Measurements from ENCODE around the gene SARS1. TPM values are rescaled to one million over a fixed set of nuclear protein-coding genes. Genes with fewer than 3 reads are reported as not detected.

SARS1 gene
- total RNA-seq, 1 experiment from 2014 or later: 158 TPM

DNA sequence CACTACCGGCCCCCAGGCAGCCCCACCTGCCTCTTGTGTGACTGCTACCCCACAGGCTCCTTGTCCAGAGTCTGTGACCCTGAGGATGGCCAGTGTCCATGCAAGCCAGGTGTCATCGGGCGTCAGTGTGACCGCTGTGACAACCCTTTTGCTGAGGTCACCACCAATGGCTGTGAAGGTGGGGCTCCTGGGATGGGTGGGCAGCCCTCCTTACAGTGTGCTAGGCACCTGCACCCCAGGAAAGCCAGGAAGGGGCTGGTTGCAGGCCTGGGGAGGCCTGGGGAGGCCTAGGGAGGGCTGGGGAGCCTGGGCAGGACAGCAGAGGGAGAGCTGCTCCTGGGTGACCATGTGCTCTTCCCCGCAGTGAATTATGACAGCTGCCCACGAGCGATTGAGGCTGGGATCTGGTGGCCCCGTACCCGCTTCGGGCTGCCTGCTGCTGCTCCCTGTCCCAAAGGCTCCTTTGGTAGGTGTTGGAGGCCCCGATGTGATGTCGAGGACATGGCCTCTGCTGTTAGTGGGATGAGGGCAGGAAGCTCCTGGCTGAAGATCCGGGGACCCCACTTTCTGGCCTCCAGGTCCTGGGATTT is 52.1 kb downstream of the SARS1 start:
- ATAC-seq (no peak), DNase-seq (no peak)
- Histone ChIP-seq H3K27ac (ENCODE audit: low read length) (no peak overlapping the region), H3K4me2 (ENCODE audit: low read length) (no peak overlapping the region), H3K4me1 (ENCODE audit: insufficient read depth, low read length) (peaks cover 10% of the 10 kb centered on the region), H3K27me3 (ENCODE audit: low read length) (no peaks in the 10 kb centered on the region), H3K9ac (ENCODE audit: low read length) (no peak overlapping the region), H3K4me3 (ENCODE audit: low read length) (no peak overlapping the region), H2AFZ (ENCODE audit: low read length) (no peak overlapping the region), H3F3A (ENCODE audit: low read length, unreplicated experiment) (no peaks in the 10 kb centered on the region), H3K36me3 (ENCODE audit: low read depth, low read length) (no peaks in the 10 kb centered on the region), H4K20me1 (ENCODE audit: low read length) (no peaks in the 10 kb centered on the region), H3K9me3 (ENCODE audit: low read length) (no peaks in the 10 kb centered on the region), H3K9me2 (replicated peaks; ENCODE audit: low read length) (no peaks in the 10 kb centered on the region), H3K79me2 (ENCODE audit: low read length) (no peaks in the 10 kb centered on the region)
- intact Hi-C loops (cut with micrococcal nuclease): no loop called here
- ChIA-PET CTCF (no interaction called here), POLR2A (ENCODE audit: unreplicated experiment) (no interaction called here)
- BruUV-seq (replicated peaks): no TSS peak
- TF ChIP-seq EZH2 (IDR thresholded peaks at IDR 0.05; ENCODE audit: low read length, unreplicated experiment) (no peak), CTCF (conservative IDR thresholded peaks at IDR 0.05; ENCODE audit: low read depth, low read length) (no peak), EZH2phosphoT487 (IDR thresholded peaks at IDR 0.05; ENCODE audit: borderline replicate concordance, low read length) (no peak)

- Histone ChIP-seq H3K4me2 (ENCODE audit: low read length) (peak overlapping the region; percentile 11; the same call in 1 of the 2 replicates), H3K9me2 (replicated peaks; ENCODE audit: low read length) (no peaks in the 10 kb centered on the region), H3K27ac (ENCODE audit: low read length) (peak overlapping the region; percentile 48), H3K27me3 (ENCODE audit: low read length) (no peaks in the 10 kb centered on the region), H3K4me1 (ENCODE audit: insufficient read depth, low read length) (peaks cover 10% of the 10 kb centered on the region), H2AFZ (ENCODE audit: low read length) (0 out of 2 replicates have a peak overlapping the region, but pooled peaks have one; percentile 14), H3K79me2 (ENCODE audit: low read length) (no peaks in the 10 kb centered on the region), H3K4me3 (ENCODE audit: low read length) (no peak overlapping the region), H3K9me3 (ENCODE audit: low read length) (no peaks in the 10 kb centered on the region), H3K9ac (ENCODE audit: low read length) (no peak overlapping the region), H4K20me1 (ENCODE audit: low read length) (no peaks in the 10 kb centered on the region), H3K36me3 (ENCODE audit: low read depth, low read length) (no peaks in the 10 kb centered on the region), H3F3A (ENCODE audit: low read length, unreplicated experiment) (no peaks in the 10 kb centered on the region)
- POLR2A ChIA-PET (ENCODE audit: unreplicated experiment): no interaction called here
- TF ChIP-seq EZH2phosphoT487 (IDR thresholded peaks at IDR 0.05; ENCODE audit: borderline replicate concordance, low read length) (no peak), CTCF (conservative IDR thresholded peaks at IDR 0.05; ENCODE audit: low read depth, low read length) (no peak), EZH2 (IDR thresholded peaks at IDR 0.05; ENCODE audit: low read length, unreplicated experiment) (no peak)
- DNase-seq (peak; percentile 85), ATAC-seq (peak; percentile 21)
- intact Hi-C loops (cut with micrococcal nuclease): no loop called here
- CTCF ChIA-PET: no interaction called here
- no TSS peak for BruUV-seq (replicated peaks)
These were observed 53.2 kb downstream of the SARS1 start for GRCh38 chr1:109266965-109267364.

DNA sequence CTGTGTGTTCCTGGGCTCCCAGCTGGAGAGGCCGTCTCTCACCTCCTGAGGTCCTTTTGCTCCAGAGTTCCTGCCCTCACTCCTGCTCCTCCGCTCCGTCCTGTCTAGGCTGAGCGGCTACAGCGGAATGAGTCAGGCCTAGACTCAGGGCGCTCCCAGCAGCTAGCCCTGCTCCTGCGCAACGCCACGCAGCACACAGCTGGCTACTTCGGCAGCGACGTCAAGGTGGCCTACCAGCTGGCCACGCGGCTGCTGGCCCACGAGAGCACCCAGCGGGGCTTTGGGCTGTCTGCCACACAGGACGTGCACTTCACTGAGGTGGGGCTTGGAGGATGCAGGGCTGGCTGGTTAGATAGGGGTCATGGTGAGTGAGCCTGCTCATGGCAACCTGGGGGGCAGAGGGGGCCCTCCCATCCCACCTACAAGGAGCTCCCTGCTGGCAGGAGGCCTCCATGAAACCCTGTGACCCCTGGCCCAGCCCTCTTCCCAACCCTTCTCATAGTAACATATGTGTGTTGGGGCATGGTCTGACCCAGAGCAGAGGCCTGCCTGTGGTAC is 54.1 kb downstream of the SARS1 start:
- Histone ChIP-seq H3K36me3 (ENCODE audit: low read depth, low read length) (no peaks in the 10 kb centered on the region), H2AFZ (ENCODE audit: low read length) (no peak overlapping the region), H3K4me1 (ENCODE audit: insufficient read depth, low read length) (peaks cover 11% of the 10 kb centered on the region), H3F3A (ENCODE audit: low read length, unreplicated experiment) (no peaks in the 10 kb centered on the region), H3K9me2 (replicated peaks; ENCODE audit: low read length) (no peaks in the 10 kb centered on the region), H3K9me3 (ENCODE audit: low read length) (no peaks in the 10 kb centered on the region), H3K79me2 (ENCODE audit: low read length) (no peaks in the 10 kb centered on the region), H3K27me3 (ENCODE audit: low read length) (no peaks in the 10 kb centered on the region), H3K9ac (ENCODE audit: low read length) (no peak overlapping the region), H3K4me2 (ENCODE audit: low read length) (no peak overlapping the region), H3K4me3 (ENCODE audit: low read length) (no peak overlapping the region), H4K20me1 (ENCODE audit: low read length) (no peaks in the 10 kb centered on the region), H3K27ac (ENCODE audit: low read length) (no peak overlapping the region; the same call in 1 of the 2 replicates)
- intact Hi-C loops (cut with micrococcal nuclease): no loop called here
- no peak for ATAC-seq
- no TSS peak for BruUV-seq (replicated peaks)
- ChIA-PET POLR2A (ENCODE audit: unreplicated experiment) (no interaction called here), CTCF (no interaction called here)
- no peak for TF ChIP-seq CTCF (conservative IDR thresholded peaks at IDR 0.05; ENCODE audit: low read depth, low read length)
- DNase-seq: no peak
